ENCODE results near the gene EPHA8.

The EPHA8 gene

GRCh38 chr1:22543679-22544078, 19.6 kb upstream of the EPHA8 start:
- DNase-seq (ENCODE audit: low read depth) = no peak
- TF ChIP-seq, protein P1, sequence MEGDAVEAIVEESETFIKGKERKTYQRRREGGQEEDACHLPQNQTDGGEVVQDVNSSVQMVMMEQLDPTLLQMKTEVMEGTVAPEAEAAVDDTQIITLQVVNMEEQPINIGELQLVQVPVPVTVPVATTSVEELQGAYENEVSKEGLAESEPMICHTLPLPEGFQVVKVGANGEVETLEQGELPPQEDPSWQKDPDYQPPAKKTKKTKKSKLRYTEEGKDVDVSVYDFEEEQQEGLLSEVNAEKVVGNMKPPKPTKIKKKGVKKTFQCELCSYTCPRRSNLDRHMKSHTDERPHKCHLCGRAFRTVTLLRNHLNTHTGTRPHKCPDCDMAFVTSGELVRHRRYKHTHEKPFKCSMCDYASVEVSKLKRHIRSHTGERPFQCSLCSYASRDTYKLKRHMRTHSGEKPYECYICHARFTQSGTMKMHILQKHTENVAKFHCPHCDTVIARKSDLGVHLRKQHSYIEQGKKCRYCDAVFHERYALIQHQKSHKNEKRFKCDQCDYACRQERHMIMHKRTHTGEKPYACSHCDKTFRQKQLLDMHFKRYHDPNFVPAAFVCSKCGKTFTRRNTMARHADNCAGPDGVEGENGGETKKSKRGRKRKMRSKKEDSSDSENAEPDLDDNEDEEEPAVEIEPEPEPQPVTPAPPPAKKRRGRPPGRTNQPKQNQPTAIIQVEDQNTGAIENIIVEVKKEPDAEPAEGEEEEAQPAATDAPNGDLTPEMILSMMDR (conservative IDR thresholded peaks at IDR 0.05; ENCODE audit: low read length) = no peak
- no peak overlapping the region for H3K4me3 ChIP-seq (ENCODE audit: low read length)

DNA sequence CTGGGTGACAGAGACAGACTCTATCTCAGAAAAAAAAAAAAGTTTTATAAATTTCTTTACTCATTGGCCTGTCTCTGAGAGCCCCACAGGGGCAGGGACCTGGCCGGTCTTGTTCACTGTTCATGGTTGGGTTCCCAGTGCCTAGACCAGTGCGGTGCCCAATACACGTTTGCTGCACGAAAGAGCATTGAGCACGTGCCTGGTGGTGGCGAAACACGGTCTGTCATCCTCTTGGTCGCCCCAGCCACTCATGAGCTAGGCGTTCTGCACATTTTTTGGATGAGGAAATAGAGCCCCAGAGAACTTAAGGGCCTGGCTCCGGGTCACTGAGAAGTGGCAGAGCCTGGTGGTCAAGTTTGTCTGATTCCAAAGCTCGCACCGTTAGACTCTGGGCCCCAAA, 18.7 kb upstream of the EPHA8 start:
- TF ChIP-seq, protein P1 (conservative IDR thresholded peaks at IDR 0.05; ENCODE audit: low read length) = no peak

DNA sequence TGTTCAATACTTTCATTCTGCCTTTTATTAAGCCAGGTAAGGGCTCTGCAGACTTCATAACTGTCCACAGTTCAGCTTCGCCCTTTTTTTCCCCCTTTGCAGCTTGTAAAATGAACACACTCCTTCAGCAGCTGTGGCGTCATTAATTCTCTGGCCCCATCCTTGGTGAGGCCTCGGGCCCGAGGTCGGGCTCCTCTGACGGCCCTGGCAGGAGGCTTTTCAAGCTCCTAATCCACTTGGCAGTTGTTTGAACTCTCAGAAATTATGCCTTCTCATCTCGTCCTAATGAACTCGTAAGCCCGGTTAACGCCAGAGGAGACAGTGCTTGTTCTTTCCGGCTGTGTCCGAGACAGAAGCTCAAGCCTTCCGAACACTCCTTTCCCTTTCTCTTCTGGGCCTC, 18.1 kb upstream of the EPHA8 start:
- H3K4me3 ChIP-seq (ENCODE audit: low read length) = no peak overlapping the region
- TF ChIP-seq, protein P1 (conservative IDR thresholded peaks at IDR 0.05; ENCODE audit: low read length) = no peak
- DNase-seq (ENCODE audit: low read depth) = no peak

More for the DNA sequence above, 18.7 kb upstream of the EPHA8 start:
- no peak overlapping the region for H3K4me3 ChIP-seq (ENCODE audit: low read length)
- DNase-seq (ENCODE audit: low read depth) = no peak

DNA sequence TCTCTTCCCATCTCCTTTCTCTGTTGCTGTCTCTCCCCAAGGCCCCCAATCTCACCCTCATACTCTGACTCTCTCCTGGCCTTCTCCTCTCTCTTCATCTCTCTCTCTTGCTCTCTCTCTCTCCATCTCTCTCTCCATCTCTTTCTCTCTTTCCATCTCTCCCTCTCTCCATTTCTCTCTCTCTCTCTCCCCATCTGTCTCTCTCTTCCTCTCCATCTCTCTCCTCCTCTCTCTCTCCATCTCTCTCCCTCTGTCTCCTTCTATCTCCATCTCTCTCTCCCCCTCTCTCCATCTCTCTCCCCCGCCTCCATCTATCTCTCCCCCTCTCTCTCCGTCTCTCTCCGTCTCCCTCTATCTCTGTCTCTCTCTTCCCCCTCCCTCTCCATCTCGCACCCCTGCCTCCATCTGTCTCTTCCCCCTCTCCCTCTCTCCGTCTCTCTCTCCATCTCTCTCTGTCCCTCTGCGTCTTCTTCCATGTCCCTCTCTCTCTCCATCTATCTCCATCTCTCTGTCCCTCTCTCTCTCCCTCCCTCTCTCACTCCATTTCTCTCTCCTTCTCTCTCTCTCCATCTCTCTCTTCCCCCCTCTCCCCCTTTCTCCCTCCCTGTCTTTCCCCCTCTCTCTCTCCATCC, 16.0 kb upstream of the EPHA8 start:
- no peak for DNase-seq (ENCODE audit: low read depth)
- TF ChIP-seq, protein P1 (conservative IDR thresholded peaks at IDR 0.05; ENCODE audit: low read length) = no peak
- no peak overlapping the region for H3K4me3 ChIP-seq (ENCODE audit: low read length)

DNA sequence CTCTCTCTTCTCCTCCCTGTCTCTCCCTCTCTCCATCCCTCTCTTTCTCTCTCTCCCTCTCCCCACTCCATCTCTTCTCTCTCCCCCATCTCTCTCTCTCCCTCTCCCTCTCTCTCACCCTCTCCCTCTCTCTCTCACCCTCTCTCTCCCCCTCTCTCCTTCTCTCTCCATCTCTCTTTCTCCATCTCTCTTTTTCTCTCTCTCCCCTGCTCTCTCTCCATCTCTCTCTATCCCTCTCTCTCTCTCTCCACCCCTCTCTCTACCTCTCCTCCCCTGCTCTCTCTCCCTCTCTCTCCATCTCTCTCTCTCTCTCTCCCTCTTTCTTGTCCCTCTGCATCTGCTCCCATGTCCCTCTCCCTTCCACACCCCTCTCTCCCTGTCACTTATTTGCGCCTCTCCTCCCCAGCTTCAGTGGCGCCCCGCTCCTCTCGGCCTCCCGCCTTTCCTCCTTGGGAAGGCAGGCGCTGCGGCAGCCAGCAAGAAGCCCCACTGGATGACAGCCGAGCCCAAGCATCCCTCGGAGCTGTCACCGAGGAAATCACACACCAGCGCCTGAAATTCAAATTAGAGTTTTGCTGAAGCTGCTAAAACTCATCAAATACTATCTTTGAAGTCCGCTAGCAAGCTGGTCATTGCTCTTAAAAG, 15.3 kb upstream of the EPHA8 start:
- DNase-seq (ENCODE audit: low read depth) = no peak
- TF ChIP-seq, protein P1 (conservative IDR thresholded peaks at IDR 0.05; ENCODE audit: low read length) = no peak
- no peak overlapping the region for H3K4me3 ChIP-seq (ENCODE audit: low read length)

- no peak overlapping the region for H3K4me3 ChIP-seq (ENCODE audit: low read length)
- DNase-seq (ENCODE audit: low read depth) = no peak
- TF ChIP-seq, protein P1 (conservative IDR thresholded peaks at IDR 0.05; ENCODE audit: low read length) = no peak
Observed at GRCh38 chr1:22550021-22550420, 13.3 kb upstream of the EPHA8 start.

DNA sequence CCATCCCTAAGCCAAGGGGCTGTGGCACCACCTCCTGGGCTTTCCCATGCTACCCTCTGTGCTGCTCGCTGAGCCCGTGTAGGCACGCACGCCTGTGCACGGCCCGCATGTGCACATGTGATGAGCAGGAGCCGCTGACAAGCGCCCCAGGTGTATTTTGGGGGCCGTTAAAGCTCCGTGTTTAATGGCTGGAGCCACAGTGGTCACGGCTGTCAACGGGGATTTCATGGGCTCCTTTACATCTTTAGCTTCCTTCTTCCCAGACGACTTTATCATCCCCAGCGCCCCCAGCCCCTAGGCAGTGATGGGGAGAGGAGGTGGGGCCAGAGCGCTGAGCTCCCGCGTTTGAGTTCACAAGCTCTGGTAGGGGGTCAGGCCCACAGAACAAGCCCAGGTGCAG, 11.7 kb upstream of the EPHA8 start:
- H3K4me3 ChIP-seq (ENCODE audit: low read length) = no peak overlapping the region
- TF ChIP-seq, protein P1 (conservative IDR thresholded peaks at IDR 0.05; ENCODE audit: low read length) = no peak
- DNase-seq (ENCODE audit: low read depth) = no peak
